GM19025 (cell line): ENCODE data around the gene DGKA.
"Not testable (repeated sequence)": the region's sequence is repeated elsewhere in the genome, so short reads cannot be mapped to it uniquely, and the experiment has no call there.

Experiments used
- ATAC-seq: cut with Tn5 transposase; IDR thresholded peaks from one replicate; pipeline ENCODE4 v1.9.1; 2021; ENCODE audit warnings: mild to moderate bottlenecking, low read depth, moderate library complexity; ENCODE audit not compliant: unreplicated experiment

Gene DGKA

DNA sequence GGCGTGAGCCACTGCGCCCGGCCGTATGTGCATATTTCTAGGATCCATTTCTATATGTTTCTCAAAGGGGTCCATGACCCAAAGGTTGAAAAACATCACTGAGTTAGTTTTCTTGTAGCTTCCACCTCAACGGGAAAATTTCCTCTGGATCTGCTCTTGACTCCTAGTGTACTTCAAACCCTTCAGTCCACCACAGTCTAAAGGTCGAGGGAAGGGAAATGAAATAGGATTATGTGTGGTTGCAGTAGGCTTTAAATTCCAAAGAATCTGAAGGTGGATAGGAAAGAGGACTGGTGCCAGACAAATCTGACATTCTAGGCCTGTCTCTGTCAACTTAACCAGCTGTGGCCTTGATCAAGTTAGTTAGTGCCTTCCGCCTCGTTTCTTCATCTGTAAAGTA, 64.4 kb downstream of the DGKA start:
- ATAC-seq: no peak

DNA sequence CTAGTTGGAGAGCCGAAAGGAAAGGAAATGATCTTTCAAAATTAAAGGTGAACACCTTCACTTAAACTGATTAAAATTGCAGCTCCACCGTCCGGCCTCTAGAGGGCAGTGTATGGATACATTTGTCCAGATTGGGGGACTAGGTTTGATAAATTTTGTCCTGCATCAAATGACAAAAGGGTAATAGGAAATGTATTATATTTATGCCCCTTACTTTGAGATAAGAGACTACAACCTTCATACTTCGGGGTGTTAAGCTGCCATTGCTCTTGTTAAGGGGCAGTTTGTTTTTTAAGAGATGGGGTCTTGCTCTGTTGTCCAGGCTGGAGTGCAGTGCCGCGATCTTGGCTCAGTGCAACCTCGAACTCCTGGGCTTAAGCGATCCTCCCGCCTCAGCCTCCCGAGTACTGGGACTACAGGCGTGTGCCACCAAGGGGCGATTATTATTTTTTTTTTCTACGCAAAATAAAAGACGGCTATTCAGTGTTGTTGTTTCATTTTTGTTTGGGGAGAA, 65.3 kb downstream of the DGKA start:
- ATAC-seq: no peak

DNA sequence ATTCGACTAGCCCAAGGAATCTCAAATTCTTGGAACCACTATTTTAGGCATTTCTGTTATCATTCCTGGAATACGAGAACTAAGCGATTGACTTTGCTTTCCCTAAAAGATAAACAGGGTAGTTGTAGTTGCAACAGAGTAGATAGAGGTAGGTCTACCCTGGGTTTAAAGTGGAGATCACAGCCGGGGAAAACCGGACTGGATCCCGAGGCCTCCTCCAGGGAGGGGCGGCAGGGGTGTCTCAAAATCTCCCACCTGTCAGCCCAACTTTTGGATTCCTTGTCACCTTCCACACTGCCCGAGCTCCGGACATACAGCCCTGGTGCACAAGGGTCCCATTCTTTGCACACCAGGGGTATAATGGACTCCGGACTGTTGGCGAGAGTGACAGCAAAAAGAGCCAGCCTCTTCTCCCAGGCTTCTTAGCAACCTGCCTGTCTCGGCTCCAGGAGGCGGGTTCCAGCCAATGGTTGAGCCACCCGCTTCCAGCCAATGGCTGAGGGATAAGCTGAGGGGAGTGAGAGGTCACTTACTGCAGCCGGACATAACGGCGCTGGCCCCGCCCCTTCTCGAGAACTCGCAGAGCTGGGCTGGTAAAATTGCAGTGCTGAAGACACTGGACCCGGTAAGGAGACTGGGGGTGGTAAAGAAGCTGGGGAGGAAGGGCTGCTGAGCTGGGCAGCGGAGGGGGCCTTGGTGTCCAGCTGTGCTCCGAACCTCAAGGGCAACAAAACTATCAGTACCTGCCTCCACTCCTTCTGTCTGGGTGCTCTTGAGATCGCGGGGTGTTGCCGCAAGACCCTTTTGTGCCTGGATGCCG, 66.0 kb downstream of the DGKA start, which contains the start of gene SUOX:
Gene SUOX (plus strand): TSS at position 562 of the 820 bp plus-strand sequence. CDS start 4,946 bp downstream, outside the sequence.
- ATAC-seq: peak; percentile 99

DNA sequence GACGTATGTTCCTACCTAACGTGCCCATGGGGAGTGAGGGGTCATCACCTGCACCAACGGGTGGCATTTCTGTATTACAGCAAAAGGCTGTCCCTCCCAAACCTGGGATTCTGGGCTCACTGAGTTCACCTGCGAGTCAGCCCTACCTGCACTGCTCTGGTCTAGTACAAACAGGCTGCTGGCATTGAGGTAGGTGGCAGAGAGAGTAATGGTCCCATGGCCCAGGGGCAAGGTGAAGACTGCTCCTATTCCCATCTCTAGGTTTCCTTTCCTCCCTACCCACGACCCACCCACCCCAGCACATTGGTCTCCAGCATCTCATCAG, 66.5 kb downstream of the DGKA start:
- ATAC-seq: no peak

DNA sequence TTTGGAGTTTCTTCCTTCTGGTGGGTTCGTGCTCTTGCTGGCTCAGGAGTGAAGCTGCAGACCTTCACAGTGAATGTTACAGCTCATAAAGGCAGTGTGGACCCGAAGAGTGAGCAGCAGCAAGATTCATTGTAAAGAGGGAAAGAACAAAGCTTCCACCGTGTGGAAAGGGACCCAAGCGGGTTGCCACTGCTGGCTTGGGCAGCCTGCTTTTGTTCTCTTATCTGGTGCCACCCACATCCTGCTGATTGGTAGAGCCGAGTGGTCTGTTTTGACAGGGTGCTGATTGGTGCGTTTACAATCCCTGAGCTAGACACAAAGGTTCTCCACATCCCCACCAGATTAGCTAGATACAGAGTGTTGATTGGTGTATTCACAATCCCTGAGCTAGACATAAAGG, 68.6 kb downstream of the DGKA start:
- not testable (repeated sequence) for ATAC-seq

DNA sequence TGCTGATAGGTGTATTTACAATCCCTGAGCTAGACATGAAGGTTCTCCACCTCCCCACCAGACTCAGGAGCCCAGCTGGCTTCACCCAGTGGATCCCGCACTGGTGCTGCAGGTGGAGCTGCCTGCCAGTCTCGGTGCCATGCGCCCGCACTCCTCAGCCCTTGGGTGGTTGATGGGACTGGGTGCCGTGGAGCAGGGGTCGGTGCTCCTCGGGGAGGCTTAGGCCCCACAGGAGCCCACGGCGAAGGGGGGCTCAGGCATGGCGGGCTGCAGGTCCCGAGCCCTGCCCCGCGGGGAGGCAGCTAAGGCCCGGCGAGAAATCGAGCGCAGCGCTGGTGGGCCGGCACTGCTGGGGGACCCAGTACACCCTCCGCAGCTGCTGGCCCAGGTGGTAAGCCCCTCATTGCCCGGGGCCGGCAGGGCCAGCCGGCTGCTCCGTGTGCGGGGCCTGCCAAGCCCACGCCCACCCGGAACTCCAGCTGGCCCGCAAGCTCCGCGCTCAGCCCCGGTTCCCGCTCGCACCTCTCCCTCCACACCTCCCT, 69.1 kb downstream of the DGKA start:
- ATAC-seq: not testable (repeated sequence)

DNA sequence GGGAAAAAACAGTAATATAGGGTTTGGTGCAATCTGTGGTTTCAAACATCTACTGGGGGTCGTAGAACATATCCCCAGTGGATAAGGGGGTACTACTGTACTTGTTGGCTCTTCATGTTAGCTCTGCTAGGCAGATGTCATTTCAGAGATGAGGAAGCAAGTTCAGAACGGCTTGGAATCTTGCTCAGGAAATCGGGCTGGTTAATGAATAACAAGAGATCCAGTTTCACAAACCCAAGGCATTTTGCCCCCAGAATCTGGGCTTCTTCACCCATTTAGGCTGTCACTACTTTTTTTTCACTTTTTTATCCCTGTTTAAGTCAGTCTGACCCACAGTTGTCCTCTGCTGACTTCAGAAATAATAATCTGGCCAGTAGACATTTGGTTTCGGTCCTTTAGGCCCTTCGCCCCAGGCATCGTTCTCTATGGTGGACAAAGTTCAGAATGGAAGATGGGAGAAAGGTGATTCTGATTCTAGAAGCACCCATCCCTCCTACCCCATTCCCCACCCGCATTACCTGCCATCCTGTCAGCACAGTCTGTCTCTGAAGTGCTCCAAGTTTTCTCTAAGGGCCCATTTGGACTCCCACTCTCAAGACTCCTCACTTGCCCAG, 70.6 kb downstream of the DGKA start:
- ATAC-seq: no peak

DNA sequence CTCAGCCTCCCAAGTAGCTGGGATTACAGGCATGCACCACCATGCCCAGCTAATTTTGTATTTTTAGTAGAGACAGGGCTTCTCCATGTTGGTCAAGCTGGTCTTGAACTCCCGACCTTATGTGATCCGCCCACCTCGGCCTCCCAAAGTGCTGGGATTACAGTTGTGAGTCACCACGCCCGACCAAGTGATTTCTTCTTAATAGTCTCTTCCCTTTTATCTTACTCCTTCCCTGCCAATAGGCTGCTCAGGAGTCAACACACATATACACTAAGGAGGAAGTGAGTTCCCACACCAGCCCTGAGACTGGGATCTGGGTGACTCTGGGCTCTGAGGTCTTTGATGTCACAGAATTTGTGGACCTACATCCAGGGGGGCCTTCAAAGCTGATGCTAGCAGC, 72.4 kb downstream of the DGKA start:
- ATAC-seq: not testable (repeated sequence)
